Large intestine (tissue), 1 donor: Measurements from ENCODE around the gene CD109. TPM values are rescaled to one million over a fixed set of nuclear protein-coding genes. Genes with fewer than 3 reads are reported as not detected.

Experiments used
- polyA plus RNA-seq: library from polyadenylated mRNA; unstranded; fragments of 120-200 nt; gene quantifications from one replicate; pipeline ENCODE4 v1.2.1, GENCODE V29; 2013

CD109 gene
- polyA plus RNA-seq, 1 donor = 4.7 TPM

Other genes with a start within 250 kb of the CD109 start
- gene CGAS, start 243.9 kb upstream of the CD109 start, polyA plus RNA-seq = 2.8 TPM
- 24.0 TPM for gene MTO1, start 234.5 kb upstream of the CD109 start, polyA plus RNA-seq
- gene EEF1A1, start 175.2 kb upstream of the CD109 start, polyA plus RNA-seq = 17,872 TPM
- gene SLC17A5, start 42.2 kb upstream of the CD109 start, polyA plus RNA-seq = 72.9 TPM